HG03097 (cell line): ENCODE results near the gene KLHL29.
"Not testable (repeated sequence)": the region's sequence is repeated elsewhere in the genome, so short reads cannot be mapped to it uniquely, and the experiment has no call there.

Experiments used
- ATAC-seq: cut with Tn5 transposase; IDR thresholded peaks from one replicate; pipeline ENCODE4 v1.9.1; 2021; ENCODE audit not compliant: unreplicated experiment, low FRiP score

KLHL29 gene

GRCh38 chr2:23384551-23385343 lies at the start of gene KLHL29:
Gene KLHL29, plus strand, starts transcription at chr2:23385179. Its CDS starts 177,018 bp downstream, at chr2:23562197.
- ATAC-seq = peak; percentile 38

DNA sequence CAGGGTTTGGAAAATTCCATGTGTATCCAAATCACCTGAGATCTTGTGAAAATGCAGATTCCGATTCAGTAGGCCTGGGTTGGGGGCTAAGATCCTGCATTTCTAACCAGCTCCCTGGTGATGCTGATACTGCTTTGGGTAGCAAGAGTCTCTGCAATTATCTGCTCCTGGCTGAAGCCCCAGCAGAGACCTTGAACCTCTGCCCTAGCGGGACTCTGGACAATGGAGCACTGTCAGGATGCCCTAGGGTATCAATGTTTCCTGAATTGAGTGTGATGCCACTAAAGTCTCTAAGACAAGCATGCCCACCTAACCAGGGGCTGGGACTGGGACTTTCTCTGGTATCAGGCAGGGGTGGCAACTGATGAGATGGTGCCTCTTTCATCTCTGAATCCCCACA lies 49.4 kb upstream of the KLHL29 start:
- no peak for ATAC-seq

GRCh38 chr2:23342075-23342474 lies 42.9 kb upstream of the KLHL29 start:
- ATAC-seq = no peak

DNA sequence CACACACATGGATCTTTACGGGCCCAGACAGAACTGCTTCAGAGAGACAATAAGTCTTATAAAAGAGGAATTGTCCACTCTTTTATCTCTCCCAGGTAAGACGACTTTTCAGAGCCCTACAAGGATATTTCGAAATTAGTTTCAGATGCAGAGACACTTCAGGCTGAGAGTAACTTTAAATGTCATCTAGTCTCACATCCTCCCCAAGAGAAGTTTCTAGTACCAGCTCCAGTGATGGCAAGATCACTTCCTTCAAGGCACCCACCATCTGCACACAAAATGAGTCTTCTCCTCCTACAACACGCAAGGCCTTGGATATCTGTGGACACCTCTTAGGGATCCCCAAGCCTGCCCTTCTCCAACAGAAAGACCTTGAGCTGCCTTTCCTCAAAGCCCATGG lies 39.0 kb upstream of the KLHL29 start:
- no peak for ATAC-seq

DNA sequence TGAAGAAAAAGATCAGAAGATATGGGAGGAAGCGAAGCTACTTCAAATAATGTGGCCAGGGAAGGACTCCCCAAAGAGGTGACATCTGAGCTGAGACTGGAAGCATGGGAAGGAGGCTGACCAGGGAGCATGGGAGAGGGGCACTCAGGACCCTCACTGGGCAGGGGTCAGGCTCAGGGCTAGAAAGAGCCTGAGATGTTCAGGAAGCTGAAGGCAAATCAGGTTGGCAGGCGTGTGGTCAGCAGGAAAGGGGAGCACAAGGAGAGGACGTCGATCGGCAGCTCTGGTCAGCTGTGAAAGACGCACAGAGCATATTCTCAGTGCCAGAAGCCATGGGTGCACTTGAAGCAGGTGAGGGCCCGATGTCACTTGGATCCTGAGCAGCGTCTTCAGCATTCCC lies 38.2 kb upstream of the KLHL29 start:
- ATAC-seq = no peak

- no peak for ATAC-seq
Measured at GRCh38 chr2:23347471-23348092, 37.4 kb upstream of the KLHL29 start.

- ATAC-seq = not testable (repeated sequence)
Measured at GRCh38 chr2:23348093-23348481, 36.9 kb upstream of the KLHL29 start.

GRCh38 chr2:23349508-23349907 lies 35.5 kb upstream of the KLHL29 start:
- ATAC-seq = no peak

GRCh38 chr2:23350041-23350791 lies 34.8 kb upstream of the KLHL29 start:
- ATAC-seq = no peak

DNA sequence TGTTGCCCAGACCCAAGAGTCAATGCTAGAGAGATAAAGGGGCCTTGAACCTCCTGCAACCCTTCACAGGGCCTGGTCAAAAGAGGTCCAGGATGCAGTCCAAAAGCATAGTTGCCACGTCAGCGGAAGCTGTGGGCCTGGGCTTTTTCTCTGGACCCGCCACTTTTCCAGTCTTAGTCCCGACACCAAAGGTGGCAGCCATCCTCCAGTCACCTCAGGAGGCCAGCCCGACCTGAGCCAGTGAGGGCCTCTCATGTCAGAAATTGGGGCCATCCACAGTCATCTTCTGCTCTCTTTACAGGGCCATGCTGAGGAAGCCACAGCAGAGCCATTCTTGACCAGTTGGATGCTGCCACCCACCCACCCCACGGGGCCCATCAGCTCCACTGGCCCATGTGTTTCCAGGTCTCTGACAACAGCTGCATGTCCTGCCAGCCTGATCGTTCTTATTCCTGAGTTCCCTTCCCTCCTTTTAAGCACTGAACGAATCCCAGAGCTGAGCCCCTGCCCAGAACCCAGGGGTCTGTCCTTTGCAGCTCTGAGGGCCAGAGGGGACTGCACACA lies 34.1 kb upstream of the KLHL29 start:
- no peak for ATAC-seq

DNA sequence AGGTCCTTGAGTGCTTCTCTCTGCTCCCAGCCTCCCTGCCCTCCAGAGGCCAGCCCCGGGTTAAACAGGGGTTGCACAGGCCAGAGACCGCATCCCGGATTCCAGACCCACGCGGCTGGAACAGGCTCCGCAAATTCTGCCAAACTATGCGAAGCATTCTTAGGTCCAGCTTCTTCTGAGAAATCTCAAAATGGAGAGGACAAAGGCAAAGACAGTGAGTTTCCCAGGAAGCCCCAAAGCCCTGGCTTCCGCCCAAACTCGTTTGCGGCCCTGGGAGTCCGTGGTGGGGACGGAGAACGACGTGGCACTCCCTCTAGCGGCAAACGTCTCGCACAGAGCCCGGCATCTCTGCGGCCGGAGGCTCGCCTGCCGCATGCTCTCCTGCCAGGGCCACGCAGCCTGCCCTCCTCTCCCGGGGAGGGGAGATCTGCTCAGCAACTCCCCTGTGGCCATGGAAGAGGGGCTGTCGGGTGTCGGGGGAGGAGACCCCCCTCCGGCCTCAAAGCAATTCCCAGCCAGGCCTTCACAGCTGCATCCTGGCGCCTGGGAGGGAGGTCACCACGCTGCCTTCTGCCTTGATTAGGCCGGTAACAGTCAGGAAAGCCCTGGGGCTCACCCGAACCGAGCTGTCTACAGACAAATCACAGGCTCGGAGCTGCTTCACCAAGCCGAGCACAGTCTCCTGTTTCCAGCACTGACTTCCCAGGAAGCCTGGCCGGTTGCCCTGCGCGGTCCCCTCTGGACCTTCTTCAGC lies 33.4 kb upstream of the KLHL29 start:
- ATAC-seq = peak; percentile 95

GRCh38 chr2:23354554-23354953 lies 30.4 kb upstream of the KLHL29 start:
- ATAC-seq = no peak

DNA sequence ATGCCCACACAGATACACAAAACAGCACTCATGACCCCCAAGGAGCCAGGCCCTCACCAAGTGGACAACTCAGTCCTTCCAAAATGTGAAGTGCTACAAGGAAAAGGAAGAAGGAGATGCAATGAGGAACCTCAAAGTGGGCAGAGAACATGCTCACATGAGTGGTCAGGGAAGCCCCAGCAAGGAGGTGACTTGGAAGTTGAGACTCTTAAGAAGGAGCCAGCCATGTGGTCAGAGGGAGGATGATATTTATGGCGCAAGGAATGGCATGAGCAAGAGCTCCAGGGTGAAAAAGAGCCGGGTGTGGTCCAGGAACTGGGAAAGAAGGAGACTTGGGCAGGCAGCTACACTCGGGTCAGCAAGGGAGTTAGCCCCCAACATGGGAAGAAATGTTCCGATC lies 30.0 kb upstream of the KLHL29 start:
- ATAC-seq = no peak

- ATAC-seq = no peak
Measured at GRCh38 chr2:23356711-23357110, 28.3 kb upstream of the KLHL29 start.

DNA sequence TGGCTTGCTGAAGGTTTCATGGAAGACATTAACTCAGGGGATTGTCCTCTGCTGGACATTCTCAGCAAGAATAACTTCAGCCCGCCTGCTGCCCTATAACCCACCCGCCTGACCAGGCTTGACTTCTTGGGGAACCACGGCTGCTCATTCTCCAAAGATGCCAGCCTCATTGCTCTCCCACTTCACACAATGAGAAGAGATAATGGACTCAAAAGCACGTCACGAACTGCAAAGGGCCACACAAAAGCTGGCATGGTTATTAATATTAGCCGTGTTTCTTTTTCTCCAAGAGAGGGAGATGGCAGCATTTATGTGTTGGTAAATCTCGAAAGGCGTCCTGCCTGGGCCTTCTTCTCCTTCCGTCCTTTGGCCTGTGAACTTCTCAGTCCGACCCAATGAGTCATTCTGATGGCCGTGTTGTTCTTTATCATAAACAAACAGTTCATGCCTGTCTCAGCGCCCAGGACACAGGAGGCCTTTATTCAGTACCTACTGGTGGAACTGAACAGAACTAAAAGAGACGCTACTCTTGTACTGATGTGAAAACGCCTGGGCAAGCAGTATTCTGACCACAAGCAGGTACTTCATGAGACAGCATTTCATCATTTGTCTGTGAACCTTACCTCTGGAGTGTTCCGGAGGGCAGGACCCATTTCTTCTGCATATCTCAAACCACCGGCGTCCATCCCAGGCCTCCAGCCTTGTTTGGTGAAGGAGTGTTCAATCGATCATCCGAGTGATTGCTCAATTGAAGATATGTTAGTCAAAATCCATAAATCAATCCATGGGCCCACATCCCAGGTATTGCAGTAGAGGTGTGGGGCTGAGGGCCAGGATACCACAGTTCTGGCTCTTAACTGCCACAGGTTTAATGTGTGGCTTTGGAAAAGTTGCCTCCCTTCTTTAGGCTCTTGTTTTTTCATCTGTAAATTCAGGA lies 25.1 kb upstream of the KLHL29 start:
- no peak for ATAC-seq

GRCh38 chr2:23360571-23361125 lies 24.3 kb upstream of the KLHL29 start:
- ATAC-seq = no peak

GRCh38 chr2:23361152-23361551 lies 23.8 kb upstream of the KLHL29 start:
- ATAC-seq = no peak

- ATAC-seq = no peak
Measured at GRCh38 chr2:23363268-23363667, 21.7 kb upstream of the KLHL29 start.

DNA sequence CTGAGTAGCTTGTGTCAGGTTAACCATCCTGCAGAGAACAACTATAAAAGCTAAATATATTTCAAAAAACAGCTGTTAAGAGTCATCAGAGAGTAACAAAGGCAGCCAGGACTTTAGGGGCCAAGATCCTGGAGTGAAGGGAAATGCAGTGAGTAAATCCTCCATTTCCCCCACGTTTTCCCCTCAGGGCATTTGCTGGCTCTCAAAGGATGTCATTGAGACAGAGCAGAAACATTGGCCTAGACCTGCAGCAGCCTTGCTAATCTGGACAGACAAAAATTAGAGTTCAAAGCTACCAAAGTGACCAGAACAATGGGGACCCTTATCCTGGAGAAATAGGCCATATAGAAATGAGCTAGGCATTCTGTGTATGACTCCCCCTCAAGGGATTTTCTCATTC lies 21.1 kb upstream of the KLHL29 start:
- no peak for ATAC-seq
